Keratinocyte (primary cell): ENCODE results near the gene ITPA. TPM values are rescaled to one million over a fixed set of nuclear protein-coding genes. Genes with fewer than 3 reads are reported as not detected.

Source experiments
- DNase-seq: peaks from one replicate; pipeline ENCODE4 v3.0.0-alpha.2; 2011; ENCODE audit warnings: low read depth, missing footprints, low spot score
- FAIRE-seq: peaks from 2 replicates; lab custom pipeline; 2011; peaks lifted over from hg19 to GRCh38; lab: Jason Lieb, UNC
- H2AFZ ChIP-seq: 2 replicates; pipeline ENCODE4 v1.6.0; 2012; ENCODE audit warnings: low read length, control low read depth, inconsistent platforms; ENCODE audit not compliant: control insufficient read depth
- H3K27ac ChIP-seq: 2 replicates; pipeline ENCODE4 v1.5.1; 2011; ENCODE audit warnings: low read length; ENCODE audit not compliant: control insufficient read depth, insufficient read depth
- H3K27me3 ChIP-seq: 3 replicates; pipeline ENCODE4 v1.6.0; 2011; ENCODE audit warnings: low read length; ENCODE audit not compliant: control insufficient read depth, insufficient read depth; ENCODE audit errors: extremely low read depth
- H3K36me3 ChIP-seq, 2 experiments: 2 replicates in 1 of 2; 3 replicates in 1 of 2; pipeline ENCODE4 v1.5.1; 2011; ENCODE audit warnings: low read length in 2 of 2, mild to moderate bottlenecking in 1 of 2; ENCODE audit not compliant: control insufficient read depth in 2 of 2, insufficient read depth in 2 of 2; ENCODE audit errors: extremely low read depth in 1 of 2
- H3K4me1 ChIP-seq: 3 replicates; pipeline ENCODE4 v1.5.1; 2011; ENCODE audit warnings: low read length; ENCODE audit not compliant: control insufficient read depth, insufficient read depth; ENCODE audit errors: extremely low read depth
- H3K4me2 ChIP-seq: 3 replicates; pipeline ENCODE4 v1.6.0; 2011; ENCODE audit warnings: low read depth, low read length; ENCODE audit not compliant: control insufficient read depth, insufficient read depth; ENCODE audit errors: extremely low read depth
- H3K4me3 ChIP-seq, 3 experiments: fragments of 200-600 bp in 1 of 3; sonication (generic) in 1 of 3; 2 replicates in 2 of 3; 3 replicates in 1 of 3; pipeline ENCODE4 v1.5.1; 2011 to 2016; ENCODE audit warnings: low read length in 3 of 3, mild to moderate bottlenecking in 3 of 3, control low read depth in 2 of 3, inconsistent platforms in 1 of 3, low read depth in 1 of 3, mixed read lengths in 1 of 3, mixed run types in 1 of 3, moderate library complexity in 1 of 3; ENCODE audit not compliant: control insufficient read depth in 2 of 3, insufficient read depth in 2 of 3; ENCODE audit errors: extremely low read depth in 1 of 3
- H3K79me2 ChIP-seq: 2 replicates; pipeline ENCODE4 v1.6.0; 2012; ENCODE audit warnings: low read length; ENCODE audit not compliant: control insufficient read depth, insufficient read depth
- H3K9ac ChIP-seq: 3 replicates; pipeline ENCODE4 v1.6.0; 2011; ENCODE audit warnings: low read length; ENCODE audit not compliant: control insufficient read depth, insufficient read depth; ENCODE audit errors: extremely low read depth
- H3K9me1 ChIP-seq: 3 replicates; pipeline ENCODE4 v1.6.0; 2011; ENCODE audit warnings: low read length; ENCODE audit not compliant: control insufficient read depth, insufficient read depth; ENCODE audit errors: extremely low read depth
- H3K9me3 ChIP-seq: 2 replicates; pipeline ENCODE4 v1.5.1; 2012; ENCODE audit warnings: low read depth, low read length; ENCODE audit not compliant: control insufficient read depth
- H4K20me1 ChIP-seq: 3 replicates; pipeline ENCODE4 v1.6.0; 2011; ENCODE audit warnings: low read length; ENCODE audit not compliant: control insufficient read depth, insufficient read depth; ENCODE audit errors: extremely low read depth
- EZH2 ChIP-seq: IDR thresholded peaks from one replicate; pipeline ENCODE4 v1.6.1; 2012; ENCODE audit warnings: inconsistent platforms, mild to moderate bottlenecking, low read length, moderate library complexity
- dilution Hi-C: fragments of 300-500 bp; cut with MboI; formaldehyde crosslinking; loops from one replicate; pipeline ENCODE4 v1.7.0; 2020; ENCODE audit warnings: low sequenced_read_pairs; ENCODE audit not compliant: extremely low pct_ligation_motif_present
- polyA plus RNA-seq, 5 experiments: library from polyadenylated mRNA; depleted of rRNA in 3 of 5; stranded (reverse) in 3 of 5; stranded (forward) in 1 of 5; unstranded in 1 of 5; fragments of >200 nt; gene quantifications; 1 replicate in 1 of 5; 2 replicates in 3 of 5; 3 replicates in 1 of 5; pipeline versions ENCODE4 v1.2.1 to v1.2.3, GENCODE V29; 2011 to 2012; ENCODE audit warnings: missing spikeins in 2 of 5, low read depth in 1 of 5, low replicate concordance in 1 of 5
- TF ChIP-seq, protein P1 (sequence below), 3 experiments: IDR thresholded peaks in 1 of 3; conservative IDR thresholded peaks in 1 of 3; optimal IDR thresholded peaks in 1 of 3; 2 replicates in 2 of 3; 3 replicates in 1 of 3; pipeline versions ENCODE3 to v1.5.1; 2011; ENCODE audit warnings: low read length in 3 of 3, mild to moderate bottlenecking in 3 of 3, moderate library complexity in 2 of 3, control low read depth in 1 of 3, inconsistent platforms in 1 of 3; ENCODE audit not compliant: insufficient read depth in 2 of 3; ENCODE audit errors: extremely low read depth in 1 of 3

Gene ITPA
- polyA plus RNA-seq, 1 donor (not counting 4 experiments of a cell fraction or from before 2014, with no cell fraction given), result 40.5 TPM

DNA sequence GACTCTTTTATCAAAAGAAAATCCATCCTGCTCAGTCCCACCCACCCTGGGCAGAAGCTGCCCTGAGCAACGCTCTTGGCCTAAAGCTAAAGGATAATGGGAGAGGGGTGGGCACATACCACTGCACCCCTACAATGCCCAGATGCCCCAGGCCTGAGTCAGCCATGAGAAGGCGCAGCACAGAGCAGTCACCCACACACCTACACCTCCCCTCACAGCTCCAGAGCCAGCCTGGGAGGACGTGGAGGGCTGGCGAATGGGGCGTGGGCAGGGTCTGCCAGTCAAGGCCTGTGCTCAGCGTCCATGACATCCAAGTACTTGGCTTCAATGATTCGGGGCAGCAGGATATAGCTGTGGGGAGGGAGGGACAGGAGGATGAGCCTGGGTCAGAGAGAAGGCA, 18.2 kb downstream of the ITPA start:
- Histone ChIP-seq H3K27me3 (no peaks in the 10 kb centered on the region), H3K79me2 (no peaks in the 10 kb centered on the region), H3K4me3 (no peak overlapping the region), H3K4me2 (no peak overlapping the region), H3K9me3 (no peaks in the 10 kb centered on the region), H4K20me1 (no peaks in the 10 kb centered on the region), H3K36me3 (peaks cover 9 to 20% of the 10 kb centered on the region in 2 experiments), H3K9me1 (no peaks in the 10 kb centered on the region), H3K9ac (no peak overlapping the region), H2AFZ (no peak overlapping the region), H3K4me1 (peaks cover 6% of the 10 kb centered on the region), H3K27ac (no peak overlapping the region)
- TF ChIP-seq EZH2, result no peak
- TF ChIP-seq, protein P1, sequence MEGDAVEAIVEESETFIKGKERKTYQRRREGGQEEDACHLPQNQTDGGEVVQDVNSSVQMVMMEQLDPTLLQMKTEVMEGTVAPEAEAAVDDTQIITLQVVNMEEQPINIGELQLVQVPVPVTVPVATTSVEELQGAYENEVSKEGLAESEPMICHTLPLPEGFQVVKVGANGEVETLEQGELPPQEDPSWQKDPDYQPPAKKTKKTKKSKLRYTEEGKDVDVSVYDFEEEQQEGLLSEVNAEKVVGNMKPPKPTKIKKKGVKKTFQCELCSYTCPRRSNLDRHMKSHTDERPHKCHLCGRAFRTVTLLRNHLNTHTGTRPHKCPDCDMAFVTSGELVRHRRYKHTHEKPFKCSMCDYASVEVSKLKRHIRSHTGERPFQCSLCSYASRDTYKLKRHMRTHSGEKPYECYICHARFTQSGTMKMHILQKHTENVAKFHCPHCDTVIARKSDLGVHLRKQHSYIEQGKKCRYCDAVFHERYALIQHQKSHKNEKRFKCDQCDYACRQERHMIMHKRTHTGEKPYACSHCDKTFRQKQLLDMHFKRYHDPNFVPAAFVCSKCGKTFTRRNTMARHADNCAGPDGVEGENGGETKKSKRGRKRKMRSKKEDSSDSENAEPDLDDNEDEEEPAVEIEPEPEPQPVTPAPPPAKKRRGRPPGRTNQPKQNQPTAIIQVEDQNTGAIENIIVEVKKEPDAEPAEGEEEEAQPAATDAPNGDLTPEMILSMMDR (optimal IDR thresholded peaks at IDR 0.05 in 1 of 3, IDR thresholded peaks at IDR 0.05 in 1 of 3, conservative IDR thresholded peaks at IDR 0.05 in 1 of 3; ENCODE audit: extremely low read depth in 1 of 3, insufficient read depth in 2 of 3, low read length in 3 of 3), result no peak
- FAIRE-seq (no peak), DNase-seq (no peak)
- dilution Hi-C loops, result no loop called here

DNA sequence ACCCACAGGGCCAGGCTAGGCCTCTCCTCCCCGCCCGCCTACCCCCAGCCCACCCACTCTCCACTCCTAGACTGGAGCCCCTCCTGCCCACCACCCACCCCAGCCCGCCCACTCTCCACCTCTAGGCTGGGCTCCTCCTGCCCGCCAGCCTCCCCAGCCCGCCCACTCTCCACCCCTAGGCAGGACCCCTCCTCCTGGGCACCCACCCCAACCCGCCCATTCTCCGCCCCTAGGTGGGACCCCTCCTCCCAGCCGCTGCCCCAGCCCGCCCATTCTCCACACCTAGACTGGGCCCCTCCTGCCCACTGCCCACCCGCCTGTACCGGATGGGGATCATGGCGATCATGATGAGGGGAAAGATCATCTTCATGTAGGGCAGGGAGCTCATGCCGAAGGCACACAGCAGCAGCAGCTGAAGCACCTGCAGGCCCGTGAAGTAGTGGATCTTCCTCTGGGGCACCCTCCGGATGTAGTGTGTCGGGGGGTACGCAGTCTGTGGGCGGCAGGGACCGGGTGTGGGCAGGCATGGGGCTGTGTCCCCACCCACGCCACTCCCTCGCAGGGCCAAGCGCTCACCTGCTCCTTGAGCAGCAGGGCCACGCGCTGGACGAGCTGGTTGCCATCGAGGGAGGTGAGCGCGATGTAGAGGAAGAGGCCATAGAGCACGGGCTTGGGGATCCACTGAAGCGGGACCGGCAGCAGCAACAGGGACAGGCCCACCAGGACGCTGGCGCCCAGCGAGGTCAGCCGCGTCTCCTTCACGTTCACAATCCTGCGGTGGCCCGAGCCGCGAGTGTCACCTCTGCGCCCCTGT, 18.8 kb downstream of the ITPA start:
- no peak overlapping the region for H3K4me3 ChIP-seq
- H3K79me2 ChIP-seq, result no peaks in the 10 kb centered on the region
- H2AFZ ChIP-seq, result no peak overlapping the region
- peaks cover 6% of the 10 kb centered on the region for H3K4me1 ChIP-seq
- no peaks in the 10 kb centered on the region for H3K27me3 ChIP-seq
- no peak overlapping the region for H3K27ac ChIP-seq
- H3K9me3 ChIP-seq, result no peaks in the 10 kb centered on the region
- H3K9me1 ChIP-seq, result no peaks in the 10 kb centered on the region
- no peak overlapping the region for H3K9ac ChIP-seq
- dilution Hi-C loops, result no loop called here
- FAIRE-seq, result no peak
- H3K4me2 ChIP-seq, result no peak overlapping the region
- no peak for DNase-seq
- H4K20me1 ChIP-seq, result no peaks in the 10 kb centered on the region
- H3K36me3 ChIP-seq, result peaks cover 9 to 20% of the 10 kb centered on the region in 2 experiments
- no peak for TF ChIP-seq EZH2
- TF ChIP-seq, protein P1 (optimal IDR thresholded peaks at IDR 0.05 in 1 of 3, IDR thresholded peaks at IDR 0.05 in 1 of 3, conservative IDR thresholded peaks at IDR 0.05 in 1 of 3; ENCODE audit: extremely low read depth in 1 of 3, insufficient read depth in 2 of 3, low read length in 3 of 3), result no peak
